GM19351 (cell line): ENCODE results near the gene PSMD1.

Experiments used
- ATAC-seq: cut with Tn5 transposase; IDR thresholded peaks from one replicate; pipeline ENCODE4 v1.9.1; 2021; ENCODE audit warnings: mild to moderate bottlenecking, moderate library complexity; ENCODE audit not compliant: unreplicated experiment

PSMD1 gene

GRCh38 chr2:231110551-231110950 is 53.9 kb downstream of the PSMD1 start:
- no peak for ATAC-seq

DNA sequence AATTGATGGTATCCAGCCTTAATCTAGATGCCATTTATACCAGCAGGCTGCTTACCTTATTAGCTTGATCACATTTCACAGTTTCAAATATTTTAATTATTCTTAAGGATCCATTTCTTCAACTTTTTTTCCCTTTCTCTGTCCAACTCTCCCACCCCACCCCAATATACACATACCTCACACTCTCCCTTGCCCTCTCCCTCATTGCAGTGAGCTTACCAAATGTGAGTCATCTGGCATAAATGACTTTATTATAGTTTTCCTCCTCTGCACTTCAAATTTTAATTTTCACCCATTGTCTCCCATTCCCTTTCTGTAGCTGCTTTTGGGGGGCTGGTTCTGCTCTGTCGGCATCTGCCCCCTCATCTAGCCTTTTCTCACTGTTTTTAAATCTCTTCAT is 55.3 kb downstream of the PSMD1 start:
- ATAC-seq, result no peak

DNA sequence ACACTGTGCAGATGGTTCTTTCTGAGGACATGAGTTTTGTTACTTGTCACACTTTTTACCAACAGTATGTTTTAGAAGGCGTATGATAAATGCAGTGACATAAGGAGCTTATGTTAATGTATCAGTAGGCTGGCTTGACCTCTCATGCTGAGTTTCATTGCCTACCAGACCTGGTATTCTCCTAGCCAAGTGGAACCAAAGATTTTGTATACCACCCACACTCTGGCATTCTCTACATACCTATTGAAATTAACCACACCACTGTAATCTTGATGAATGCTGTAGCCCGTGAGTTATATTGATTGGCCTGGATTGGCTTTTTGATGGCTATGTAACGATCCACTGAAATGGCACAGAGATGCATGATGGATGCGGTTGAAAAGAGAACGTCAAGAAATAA is 56.8 kb downstream of the PSMD1 start:
- ATAC-seq, result no peak

- ATAC-seq, result no peak
Measured at GRCh38 chr2:231115651-231116050, 59.0 kb downstream of the PSMD1 start.

DNA sequence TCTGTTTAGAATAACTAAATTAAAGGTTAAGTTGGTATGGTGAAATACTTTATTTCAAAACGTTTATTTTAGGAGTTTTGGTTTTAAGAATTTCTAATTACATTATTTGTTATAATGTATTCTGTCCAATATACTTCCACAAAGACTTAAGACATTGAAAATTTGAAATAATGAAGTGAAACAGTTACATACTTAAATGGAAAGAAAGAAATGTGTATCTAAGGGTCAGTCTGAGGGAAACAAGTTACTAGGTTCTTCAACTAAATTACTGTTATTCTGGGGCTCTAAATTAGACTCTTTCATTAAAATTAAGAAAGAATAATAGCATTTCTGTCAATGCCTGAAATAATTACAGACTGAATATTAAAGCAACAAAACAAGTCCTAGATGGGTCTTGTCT is 60.5 kb downstream of the PSMD1 start:
- no peak for ATAC-seq

DNA sequence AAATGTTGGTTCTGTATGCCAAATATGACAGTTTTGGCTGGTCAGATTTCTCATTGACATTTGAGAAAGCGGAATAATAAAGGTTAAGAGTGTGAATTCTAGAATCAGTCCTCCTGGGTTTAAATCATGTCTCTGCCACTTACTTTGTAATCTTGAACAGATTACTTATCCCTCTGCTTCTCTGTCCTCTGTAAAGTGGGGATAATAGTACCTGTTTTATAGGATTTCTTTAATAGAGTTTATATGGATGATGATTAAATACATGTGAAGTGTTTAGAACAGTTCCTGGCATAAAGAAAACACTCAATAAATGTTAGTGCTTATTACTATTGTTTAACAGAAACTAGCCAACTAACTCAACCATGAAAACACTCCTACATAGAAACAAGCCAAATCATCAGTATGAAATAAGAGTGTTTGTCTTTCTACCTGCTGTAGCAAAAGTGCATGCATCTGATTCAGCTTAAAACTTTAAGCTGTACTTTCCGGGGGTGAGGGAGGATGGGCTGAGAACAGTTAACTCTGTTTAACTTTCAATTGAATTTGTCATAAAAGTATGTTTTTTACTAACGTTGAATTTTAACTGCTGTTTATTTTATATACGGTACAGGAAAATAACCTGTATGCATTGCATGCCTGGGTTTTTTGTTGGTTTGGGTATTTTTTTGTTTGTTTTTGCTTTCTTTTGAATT is 61.4 kb downstream of the PSMD1 start:
- ATAC-seq, result no peak

DNA sequence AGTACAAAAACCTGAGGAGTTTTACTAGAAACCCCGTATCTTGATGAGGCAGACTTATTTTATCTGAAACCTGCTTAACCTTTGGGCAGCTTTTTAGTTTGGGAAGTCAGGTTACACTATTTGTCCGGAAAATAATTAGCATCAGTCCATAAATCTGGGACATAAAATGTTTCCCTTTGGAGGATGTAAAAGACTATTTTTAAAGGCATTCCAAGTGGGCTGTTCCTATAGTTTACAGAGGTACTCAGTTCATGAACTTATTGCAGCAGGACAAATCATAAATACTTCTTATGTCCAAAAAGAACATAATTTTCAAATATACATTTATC is 61.9 kb downstream of the PSMD1 start:
- no peak for ATAC-seq

- no peak for ATAC-seq
Measured at GRCh38 chr2:231123362-231123898, 66.8 kb downstream of the PSMD1 start.

DNA sequence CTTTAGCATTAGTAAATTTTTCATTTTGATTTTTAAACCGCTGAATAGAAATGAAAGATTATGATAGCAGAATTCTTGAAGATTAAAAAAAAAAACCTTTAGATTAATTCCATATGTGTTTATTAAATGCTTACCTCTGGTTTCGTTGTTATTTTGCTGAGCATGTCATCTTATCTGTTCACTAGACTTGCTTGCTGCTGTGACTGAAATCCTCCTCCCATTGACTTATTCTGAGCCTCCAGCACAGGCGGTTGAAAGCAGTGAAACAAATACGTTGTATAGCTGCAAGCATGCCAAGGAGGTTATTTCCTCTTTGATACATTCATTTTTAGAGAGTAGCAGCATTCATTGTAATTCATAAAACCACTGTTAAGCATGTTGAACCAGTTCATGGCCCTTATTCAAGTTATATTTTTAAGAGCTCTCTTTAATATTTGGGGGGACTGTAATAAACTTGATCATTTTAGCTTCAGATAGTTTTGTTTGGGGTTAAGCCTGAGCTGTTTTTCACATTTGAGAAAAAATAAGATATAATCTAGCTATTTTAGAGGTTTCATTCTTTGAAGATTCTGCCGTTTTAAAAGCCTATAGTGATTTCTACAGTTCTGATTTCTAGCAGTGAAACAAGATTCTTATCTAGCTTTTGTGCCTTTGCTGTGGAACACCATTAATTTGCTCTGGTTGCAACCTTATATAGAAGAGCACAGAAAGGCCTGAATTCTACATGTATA is 68.3 kb downstream of the PSMD1 start, which contains the start of gene HTR2B:
Gene HTR2B (minus strand): TSS at position 205 of the 731 bp plus-strand sequence. CDS start 1,278 bp downstream, outside the sequence.
- ATAC-seq, result no peak

DNA sequence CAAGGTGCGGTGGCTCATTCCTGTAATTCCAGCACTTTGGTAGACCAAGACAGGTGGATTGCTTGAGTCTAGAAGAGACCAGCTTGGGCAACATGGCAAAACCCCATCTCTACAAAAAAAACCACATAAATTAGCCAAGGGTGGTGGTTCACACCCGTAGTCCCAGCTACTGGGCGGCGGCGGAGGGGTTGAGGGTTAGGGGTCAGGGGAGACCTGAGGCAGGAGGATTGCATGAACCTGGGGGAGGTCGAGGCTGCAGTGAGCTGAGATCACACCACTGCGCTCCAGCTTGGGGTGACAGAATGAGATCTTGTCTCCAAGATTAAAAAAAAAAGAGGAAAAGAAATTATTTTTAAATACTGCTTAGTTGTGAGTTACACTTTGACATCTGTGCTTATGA is 69.5 kb downstream of the PSMD1 start:
- ATAC-seq, result no peak

GRCh38 chr2:231127480-231127879 is 70.8 kb downstream of the PSMD1 start:
- no peak for ATAC-seq

GRCh38 chr2:231127936-231128335 is 71.3 kb downstream of the PSMD1 start:
- no peak for ATAC-seq

DNA sequence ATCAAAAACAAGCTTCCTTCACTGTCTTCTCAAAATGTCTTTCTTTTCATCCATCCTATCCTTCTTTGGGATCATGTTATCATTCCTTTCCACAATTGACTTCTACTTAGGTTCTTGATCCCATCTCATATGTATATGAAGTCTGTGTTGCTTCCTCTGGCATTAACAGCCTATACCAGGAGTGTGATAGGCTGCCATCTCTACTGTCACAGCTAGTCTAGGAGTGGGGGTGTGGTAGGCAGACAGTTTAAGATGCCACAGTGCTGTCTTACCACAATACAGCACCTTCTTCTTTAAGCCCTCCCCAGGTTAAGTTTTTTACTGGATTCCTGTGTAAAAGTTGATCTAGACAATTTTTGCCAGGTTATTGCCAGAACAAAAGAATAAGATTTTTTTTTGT is 71.9 kb downstream of the PSMD1 start:
- no peak for ATAC-seq

DNA sequence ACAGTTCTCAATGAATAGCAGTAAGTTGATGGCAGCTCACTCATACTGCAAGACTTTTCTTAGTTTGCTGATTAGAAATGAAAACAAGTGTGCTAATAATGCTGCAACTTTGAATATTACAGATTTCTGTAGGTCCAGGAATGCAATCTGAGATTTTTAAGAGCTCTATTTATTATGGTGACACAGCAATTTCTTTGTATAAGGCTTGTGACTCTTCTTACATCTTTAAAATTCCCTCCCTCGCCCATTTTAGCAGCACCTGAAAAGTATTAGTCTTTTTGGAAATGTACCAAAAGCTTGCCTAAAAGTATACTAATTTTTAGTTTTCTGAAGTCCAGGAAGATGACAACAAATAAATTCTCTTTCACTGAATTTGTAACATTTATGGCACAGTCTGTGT is 72.5 kb downstream of the PSMD1 start:
- no peak for ATAC-seq

DNA sequence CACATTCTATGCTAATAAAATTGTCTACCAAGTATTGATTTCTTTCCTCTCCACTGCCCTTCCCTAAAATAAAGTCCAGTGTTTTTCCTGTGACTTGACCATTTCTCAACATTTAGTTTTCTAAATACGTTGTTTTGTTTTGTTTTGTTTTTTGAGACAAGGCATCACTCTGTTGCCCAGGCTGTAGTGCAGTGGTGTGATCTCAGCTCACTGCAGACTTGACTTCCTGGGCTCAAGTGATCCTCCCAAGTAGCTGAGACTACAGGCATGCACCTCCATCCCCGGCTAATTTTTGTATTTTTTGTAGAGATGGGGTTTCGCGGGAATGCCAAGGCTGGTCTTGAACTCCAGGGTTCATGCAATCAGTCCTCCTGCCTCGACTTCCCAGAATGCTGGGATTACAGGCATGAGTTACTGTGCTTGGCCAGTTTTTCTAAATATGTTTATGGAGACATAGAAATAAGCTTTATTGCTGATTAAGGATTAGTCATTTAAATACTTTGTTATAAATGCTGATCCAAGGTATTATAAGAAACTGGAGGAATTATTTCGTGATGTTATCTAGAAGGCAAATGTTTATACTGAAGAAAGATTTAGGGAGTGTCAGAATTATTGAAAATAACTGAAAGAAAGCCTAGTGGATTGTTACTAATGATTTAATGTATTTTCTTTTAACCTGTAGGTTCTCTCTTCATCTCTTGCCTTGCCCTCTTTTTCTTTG is 73.8 kb downstream of the PSMD1 start:
- no peak for ATAC-seq

DNA sequence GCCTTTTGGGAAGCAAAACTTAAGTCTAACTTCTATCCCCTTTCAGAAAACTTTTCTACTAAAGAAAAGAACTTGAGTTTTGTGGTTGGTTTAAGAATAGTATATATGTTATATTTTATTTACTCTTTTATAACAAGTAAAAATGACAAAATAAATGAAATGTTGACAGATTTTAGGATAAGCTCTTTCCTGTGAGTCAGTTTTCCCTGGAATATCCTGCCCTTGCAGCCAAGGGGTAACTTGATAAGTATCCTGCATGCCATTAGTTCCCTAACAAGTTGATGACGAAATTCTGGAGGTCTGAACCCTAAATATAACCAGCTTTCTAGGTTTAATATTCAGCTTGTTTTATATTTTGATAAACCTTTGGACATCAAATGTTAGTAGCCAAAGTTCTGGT is 75.5 kb downstream of the PSMD1 start:
- no peak for ATAC-seq

DNA sequence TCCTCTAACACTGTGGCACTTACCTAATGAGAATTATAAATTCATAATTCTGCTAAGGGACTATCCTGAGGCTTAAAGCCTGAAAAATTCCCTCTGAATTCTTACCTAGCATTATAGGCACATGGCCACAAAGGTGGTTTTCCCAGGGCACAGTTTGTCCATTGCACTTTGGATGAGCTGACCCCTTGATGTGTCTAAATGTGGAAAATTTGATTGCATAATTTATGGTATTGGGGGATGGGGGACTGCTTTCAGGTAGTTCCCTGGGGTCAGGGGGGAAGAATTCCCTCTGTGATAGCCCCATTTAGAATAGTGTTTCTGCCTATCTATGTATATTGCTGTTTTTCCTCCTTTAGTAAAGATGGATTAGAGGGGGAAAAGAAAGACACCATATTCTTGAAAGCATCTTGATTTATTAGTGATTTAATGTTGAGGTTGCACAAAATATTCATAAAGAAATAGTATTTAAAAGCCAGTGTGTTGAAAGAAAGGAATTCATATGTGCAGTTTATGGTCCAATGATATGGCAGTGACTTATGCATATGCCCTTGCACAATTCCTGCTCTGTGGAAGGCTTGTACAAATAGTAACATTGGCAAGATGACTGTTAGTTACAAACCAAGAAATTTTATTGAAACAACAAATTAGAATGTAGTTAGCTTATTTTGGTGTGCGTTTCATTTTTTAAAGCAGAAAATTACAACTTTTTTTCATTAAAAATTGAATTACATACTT is 76.9 kb downstream of the PSMD1 start:
- no peak for ATAC-seq

GRCh38 chr2:231134910-231135655 is 78.4 kb downstream of the PSMD1 start:
- ATAC-seq, result no peak

GRCh38 chr2:231138699-231139098 is 82.0 kb downstream of the PSMD1 start:
- ATAC-seq, result no peak

- ATAC-seq, result no peak
Measured at GRCh38 chr2:231139796-231140195, 83.1 kb downstream of the PSMD1 start.
